GM23338 (cell line): ENCODE measurements around the gene EPB41L5. TPM values are rescaled to one million over a fixed set of nuclear protein-coding genes. Genes with fewer than 3 reads are reported as not detected.

Experiments used
- ATAC-seq: fragments of 200-7000 bp; cut with Tn5 transposase; 3 replicates; pipeline ENCODE4 v1.9.1; 2020
- DNase-seq: peaks from one replicate; pipeline ENCODE4 v3.0.0-alpha.2; 2015; ENCODE audit warnings: low spot score
- H2AFZ ChIP-seq: fragments of 200-600 bp; sonication (generic); 2 replicates; pipeline ENCODE4 v1.8.0; 2016; ENCODE audit warnings: antibody characterized with exemption, mild to moderate bottlenecking, moderate library complexity
- H3F3A ChIP-seq: fragments of 200-600 bp; sonication (generic); replicated peaks from 2 replicates; pipeline ENCODE4 v1.8.0; 2017; ENCODE audit warnings: antibody characterized with exemption, mixed run types, low read depth
- H3K27ac ChIP-seq: fragments of 200-600 bp; sonication (generic); 2 replicates; pipeline ENCODE4 v1.6.1; 2016; ENCODE audit warnings: low read depth
- H3K27me3 ChIP-seq: fragments of 200-600 bp; sonication (generic); 2 replicates; pipeline ENCODE4 v1.8.0; 2016; ENCODE audit warnings: mild to moderate bottlenecking, mixed run types, moderate library complexity; ENCODE audit not compliant: insufficient read depth
- H3K36me3 ChIP-seq: fragments of 200-600 bp; sonication (generic); 2 replicates; pipeline ENCODE4 v1.8.0; 2016; ENCODE audit warnings: mild to moderate bottlenecking; ENCODE audit not compliant: insufficient read depth
- H3K4me1 ChIP-seq: fragments of 200-600 bp; sonication (generic); 2 replicates; pipeline ENCODE4 v1.8.0; 2016; ENCODE audit warnings: mild to moderate bottlenecking, moderate library complexity; ENCODE audit not compliant: insufficient read depth
- H3K4me2 ChIP-seq: fragments of 200-600 bp; sonication (generic); 2 replicates; pipeline ENCODE4 v1.7.1; 2017; ENCODE audit warnings: mixed run types
- H3K4me3 ChIP-seq: fragments of 200-600 bp; sonication (generic); 2 replicates; pipeline ENCODE4 v1.6.1; 2016; ENCODE audit warnings: mixed run types
- H3K79me2 ChIP-seq: fragments of 200-600 bp; sonication (generic); replicated peaks from 2 replicates; pipeline ENCODE4 v1.8.0; 2017; ENCODE audit warnings: mild to moderate bottlenecking; ENCODE audit not compliant: insufficient read depth
- H3K9me2 ChIP-seq: fragments of 200-600 bp; sonication (generic); 2 replicates; pipeline ENCODE4 v1.8.0; 2017; ENCODE audit not compliant: insufficient read depth
- H4K20me1 ChIP-seq: fragments of 200-600 bp; sonication (generic); replicated peaks from 2 replicates; pipeline ENCODE4 v1.8.0; 2017; ENCODE audit warnings: mild to moderate bottlenecking; ENCODE audit not compliant: insufficient read depth
- H3K27ac Mint-ChIP-seq: 2 replicates; pipeline ENCODE4 v1.8.0; 2020; ENCODE audit warnings: inconsistent platforms, mild to moderate bottlenecking, moderate library complexity, mixed read lengths
- H3K27me3 Mint-ChIP-seq: 3 replicates; pipeline ENCODE4 v1.8.0; 2022; ENCODE audit warnings: low read depth, mild to moderate bottlenecking, moderate library complexity, mixed read lengths, inconsistent platforms; ENCODE audit not compliant: insufficient read depth, poor library complexity
- H3K36me3 Mint-ChIP-seq: 3 replicates; pipeline ENCODE4 v1.8.0; 2021; ENCODE audit warnings: low read depth, mild to moderate bottlenecking, inconsistent platforms, moderate library complexity, mixed read lengths
- H3K4me1 Mint-ChIP-seq: 3 replicates; pipeline ENCODE4 v1.8.0; 2020; ENCODE audit warnings: mild to moderate bottlenecking, inconsistent platforms, mixed read lengths
- H3K4me3 Mint-ChIP-seq: 3 replicates; pipeline ENCODE4 v1.8.0; 2021; ENCODE audit warnings: moderate library complexity, mild to moderate bottlenecking, inconsistent platforms, mixed read lengths
- H3K9me3 Mint-ChIP-seq: 3 replicates; pipeline ENCODE4 v1.8.0; 2020; ENCODE audit warnings: moderate library complexity, mild to moderate bottlenecking, inconsistent platforms, mixed read lengths
- NANOG ChIP-seq: IDR thresholded peaks from 2 replicates; pipeline ENCODE4 v1.6.1; 2016; ENCODE audit warnings: antibody characterized with exemption, borderline replicate concordance
- POLR2AphosphoS5 ChIP-seq: IDR thresholded peaks from 2 replicates; pipeline ENCODE4 v1.6.1; 2016; ENCODE audit warnings: antibody characterized with exemption, low read depth
- ZNF114 ChIP-seq: fragments of 250-450 bp; sonication (Bioruptor Pico); IDR thresholded peaks from 2 replicates; pipeline ENCODE4 v1.5.0; 2020; ENCODE audit warnings: mild to moderate bottlenecking, moderate library complexity
- polyA plus RNA-seq: library from polyadenylated mRNA; unstranded; fragments of >200 nt; fragmentation: Nextera tagmentation; extraction: Ambion mirVana; gene quantifications from 2 replicates; pipeline ENCODE4 v1.2.1, GENCODE V29; 2016
- total RNA-seq: library from RNA; depleted of rRNA; stranded (reverse); fragments of >200 nt; shearing (Covaris generic); gene quantifications from 2 replicates; pipeline ENCODE4 v1.2.3, GENCODE V29; 2014
- TF ChIP-seq, protein P1 (sequence below): IDR thresholded peaks from one replicate; pipeline ENCODE4 v1.6.1; 2018; ENCODE audit warnings: antibody characterized with exemption; ENCODE audit not compliant: unreplicated experiment
- TF ChIP-seq, protein P2 (sequence below): fragments of 250-450 bp; sonication (Bioruptor Pico); IDR thresholded peaks from 2 replicates; pipeline ENCODE4 v1.5.0; 2020; ENCODE audit warnings: mild to moderate bottlenecking, moderate library complexity

The EPB41L5 gene
- total and polyA plus RNA-seq, 2 experiments from 2014 or later = 15.5 to 35.4 TPM

DNA sequence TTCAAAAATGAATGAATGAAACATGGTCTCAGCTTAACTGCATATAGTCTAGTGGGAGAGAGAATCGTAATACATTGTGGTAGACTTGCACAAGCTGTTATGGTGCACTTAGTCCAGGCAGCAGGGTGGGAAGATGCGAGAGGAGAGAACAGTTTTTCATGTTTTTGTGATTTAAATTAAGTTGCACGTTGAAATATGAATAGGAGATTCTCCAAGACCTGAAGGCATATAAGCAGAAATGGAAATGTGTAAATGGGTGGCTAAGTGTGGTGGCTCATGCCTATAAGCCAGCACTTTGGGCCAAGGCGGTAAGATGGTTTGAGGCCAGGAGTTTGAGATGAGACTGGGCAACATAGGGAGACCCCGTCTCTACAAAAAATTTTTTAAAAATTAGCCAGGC is 149.8 kb downstream of the EPB41L5 start:
- H3K4me3 ChIP-seq = no peak overlapping the region
- no peak overlapping the region for H2AFZ ChIP-seq
- no peaks in the 10 kb centered on the region for H3K36me3 ChIP-seq
- H3K4me2 ChIP-seq = no peak overlapping the region
- DNase-seq (no peak), ATAC-seq (no peak)
- Mint-ChIP-seq H3K36me3 (no peaks in the 10 kb centered on the region), H3K4me3 (no peak overlapping the region), H3K27ac (no peak overlapping the region), H3K27me3 (no peaks in the 10 kb centered on the region), H3K9me3 (no peaks in the 10 kb centered on the region), H3K4me1 (0 out of 3 replicates have a peak, but pooled peaks cover 3% of the 10 kb centered on the region)
- H4K20me1 ChIP-seq = no peaks in the 10 kb centered on the region
- TF ChIP-seq, protein P1, sequence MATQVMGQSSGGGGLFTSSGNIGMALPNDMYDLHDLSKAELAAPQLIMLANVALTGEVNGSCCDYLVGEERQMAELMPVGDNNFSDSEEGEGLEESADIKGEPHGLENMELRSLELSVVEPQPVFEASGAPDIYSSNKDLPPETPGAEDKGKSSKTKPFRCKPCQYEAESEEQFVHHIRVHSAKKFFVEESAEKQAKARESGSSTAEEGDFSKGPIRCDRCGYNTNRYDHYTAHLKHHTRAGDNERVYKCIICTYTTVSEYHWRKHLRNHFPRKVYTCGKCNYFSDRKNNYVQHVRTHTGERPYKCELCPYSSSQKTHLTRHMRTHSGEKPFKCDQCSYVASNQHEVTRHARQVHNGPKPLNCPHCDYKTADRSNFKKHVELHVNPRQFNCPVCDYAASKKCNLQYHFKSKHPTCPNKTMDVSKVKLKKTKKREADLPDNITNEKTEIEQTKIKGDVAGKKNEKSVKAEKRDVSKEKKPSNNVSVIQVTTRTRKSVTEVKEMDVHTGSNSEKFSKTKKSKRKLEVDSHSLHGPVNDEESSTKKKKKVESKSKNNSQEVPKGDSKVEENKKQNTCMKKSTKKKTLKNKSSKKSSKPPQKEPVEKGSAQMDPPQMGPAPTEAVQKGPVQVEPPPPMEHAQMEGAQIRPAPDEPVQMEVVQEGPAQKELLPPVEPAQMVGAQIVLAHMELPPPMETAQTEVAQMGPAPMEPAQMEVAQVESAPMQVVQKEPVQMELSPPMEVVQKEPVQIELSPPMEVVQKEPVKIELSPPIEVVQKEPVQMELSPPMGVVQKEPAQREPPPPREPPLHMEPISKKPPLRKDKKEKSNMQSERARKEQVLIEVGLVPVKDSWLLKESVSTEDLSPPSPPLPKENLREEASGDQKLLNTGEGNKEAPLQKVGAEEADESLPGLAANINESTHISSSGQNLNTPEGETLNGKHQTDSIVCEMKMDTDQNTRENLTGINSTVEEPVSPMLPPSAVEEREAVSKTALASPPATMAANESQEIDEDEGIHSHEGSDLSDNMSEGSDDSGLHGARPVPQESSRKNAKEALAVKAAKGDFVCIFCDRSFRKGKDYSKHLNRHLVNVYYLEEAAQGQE = no peak
- TF ChIP-seq NANOG = no peak
- TF ChIP-seq, protein P2, sequence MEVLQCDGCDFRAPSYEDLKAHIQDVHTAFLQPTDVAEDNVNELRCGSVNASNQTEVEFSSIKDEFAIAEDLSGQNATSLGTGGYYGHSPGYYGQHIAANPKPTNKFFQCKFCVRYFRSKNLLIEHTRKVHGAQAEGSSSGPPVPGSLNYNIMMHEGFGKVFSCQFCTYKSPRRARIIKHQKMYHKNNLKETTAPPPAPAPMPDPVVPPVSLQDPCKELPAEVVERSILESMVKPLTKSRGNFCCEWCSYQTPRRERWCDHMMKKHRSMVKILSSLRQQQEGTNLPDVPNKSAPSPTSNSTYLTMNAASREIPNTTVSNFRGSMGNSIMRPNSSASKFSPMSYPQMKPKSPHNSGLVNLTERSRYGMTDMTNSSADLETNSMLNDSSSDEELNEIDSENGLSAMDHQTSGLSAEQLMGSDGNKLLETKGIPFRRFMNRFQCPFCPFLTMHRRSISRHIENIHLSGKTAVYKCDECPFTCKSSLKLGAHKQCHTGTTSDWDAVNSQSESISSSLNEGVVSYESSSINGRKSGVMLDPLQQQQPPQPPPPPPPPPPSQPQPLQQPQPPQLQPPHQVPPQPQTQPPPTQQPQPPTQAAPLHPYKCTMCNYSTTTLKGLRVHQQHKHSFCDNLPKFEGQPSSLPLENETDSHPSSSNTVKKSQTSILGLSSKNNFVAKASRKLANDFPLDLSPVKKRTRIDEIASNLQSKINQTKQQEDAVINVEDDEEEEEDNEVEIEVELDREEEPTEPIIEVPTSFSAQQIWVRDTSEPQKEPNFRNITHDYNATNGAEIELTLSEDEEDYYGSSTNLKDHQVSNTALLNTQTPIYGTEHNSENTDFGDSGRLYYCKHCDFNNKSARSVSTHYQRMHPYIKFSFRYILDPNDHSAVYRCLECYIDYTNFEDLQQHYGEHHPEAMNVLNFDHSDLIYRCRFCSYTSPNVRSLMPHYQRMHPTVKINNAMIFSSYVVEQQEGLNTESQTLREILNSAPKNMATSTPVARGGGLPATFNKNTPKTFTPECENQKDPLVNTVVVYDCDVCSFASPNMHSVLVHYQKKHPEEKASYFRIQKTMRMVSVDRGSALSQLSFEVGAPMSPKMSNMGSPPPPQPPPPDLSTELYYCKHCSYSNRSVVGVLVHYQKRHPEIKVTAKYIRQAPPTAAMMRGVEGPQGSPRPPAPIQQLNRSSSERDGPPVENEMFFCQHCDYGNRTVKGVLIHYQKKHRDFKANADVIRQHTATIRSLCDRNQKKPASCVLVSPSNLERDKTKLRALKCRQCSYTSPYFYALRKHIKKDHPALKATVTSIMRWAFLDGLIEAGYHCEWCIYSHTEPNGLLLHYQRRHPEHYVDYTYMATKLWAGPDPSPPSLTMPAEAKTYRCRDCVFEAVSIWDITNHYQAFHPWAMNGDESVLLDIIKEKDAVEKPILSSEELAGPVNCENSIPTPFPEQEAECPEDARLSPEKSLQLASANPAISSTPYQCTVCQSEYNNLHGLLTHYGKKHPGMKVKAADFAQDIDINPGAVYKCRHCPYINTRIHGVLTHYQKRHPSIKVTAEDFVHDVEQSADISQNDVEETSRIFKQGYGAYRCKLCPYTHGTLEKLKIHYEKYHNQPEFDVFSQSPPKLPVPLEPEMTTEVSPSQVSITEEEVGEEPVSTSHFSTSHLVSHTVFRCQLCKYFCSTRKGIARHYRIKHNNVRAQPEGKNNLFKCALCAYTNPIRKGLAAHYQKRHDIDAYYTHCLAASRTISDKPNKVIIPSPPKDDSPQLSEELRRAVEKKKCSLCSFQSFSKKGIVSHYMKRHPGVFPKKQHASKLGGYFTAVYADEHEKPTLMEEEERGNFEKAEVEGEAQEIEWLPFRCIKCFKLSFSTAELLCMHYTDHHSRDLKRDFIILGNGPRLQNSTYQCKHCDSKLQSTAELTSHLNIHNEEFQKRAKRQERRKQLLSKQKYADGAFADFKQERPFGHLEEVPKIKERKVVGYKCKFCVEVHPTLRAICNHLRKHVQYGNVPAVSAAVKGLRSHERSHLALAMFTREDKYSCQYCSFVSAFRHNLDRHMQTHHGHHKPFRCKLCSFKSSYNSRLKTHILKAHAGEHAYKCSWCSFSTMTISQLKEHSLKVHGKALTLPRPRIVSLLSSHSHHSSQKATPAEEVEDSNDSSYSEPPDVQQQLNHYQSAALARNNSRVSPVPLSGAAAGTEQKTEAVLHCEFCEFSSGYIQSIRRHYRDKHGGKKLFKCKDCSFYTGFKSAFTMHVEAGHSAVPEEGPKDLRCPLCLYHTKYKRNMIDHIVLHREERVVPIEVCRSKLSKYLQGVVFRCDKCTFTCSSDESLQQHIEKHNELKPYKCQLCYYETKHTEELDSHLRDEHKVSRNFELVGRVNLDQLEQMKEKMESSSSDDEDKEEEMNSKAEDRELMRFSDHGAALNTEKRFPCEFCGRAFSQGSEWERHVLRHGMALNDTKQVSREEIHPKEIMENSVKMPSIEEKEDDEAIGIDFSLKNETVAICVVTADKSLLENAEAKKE = no peak
- TF ChIP-seq ZNF114 = no peak
- no peak for TF ChIP-seq POLR2AphosphoS5
- no peaks in the 10 kb centered on the region for H3K4me1 ChIP-seq
- no peaks in the 10 kb centered on the region for H3F3A ChIP-seq
- H3K79me2 ChIP-seq = no peaks in the 10 kb centered on the region
- H3K27me3 ChIP-seq = no peaks in the 10 kb centered on the region
- no peak overlapping the region for H3K27ac ChIP-seq
- no peaks in the 10 kb centered on the region for H3K9me2 ChIP-seq
